ENCODE data around the gene SCYGR7.

DNA sequence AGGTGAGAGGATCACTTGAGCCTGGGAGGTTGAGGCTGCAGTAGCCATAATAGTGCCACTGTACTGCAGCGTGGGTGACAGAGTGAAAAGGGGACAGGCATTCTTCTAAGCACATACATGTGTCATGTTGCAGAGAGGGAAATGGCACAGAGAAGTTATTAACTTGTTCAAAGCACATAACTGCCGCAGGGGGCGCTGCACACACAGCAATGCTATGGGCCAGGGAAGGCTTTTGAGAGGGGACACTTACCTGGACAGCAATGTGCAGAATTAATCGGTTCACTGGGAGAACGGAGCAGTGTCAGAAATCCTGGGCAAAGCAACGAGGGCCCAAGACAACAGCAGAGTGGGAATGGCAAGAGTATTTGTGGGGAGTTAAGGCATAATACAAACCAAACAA is 19.9 kb downstream of the SCYGR7 start:
- TF ChIP-seq CTCF (conservative IDR thresholded peaks at IDR 0.05 in 1 of 2, IDR thresholded peaks at IDR 0.05 in 1 of 2; ENCODE audit: low read depth in 1 of 2, low read length in 2 of 2) (peak; percentile 22 to 45), EZH2 (IDR thresholded peaks at IDR 0.05; ENCODE audit: low read length, missing control alignments) (no peak)
